Measurements from ENCODE around the gene SRD5A1. TPM values are rescaled to one million over a fixed set of nuclear protein-coding genes. Genes with fewer than 3 reads are reported as not detected.

The SRD5A1 gene
- total RNA-seq, 1 donor from 2014 or later = 3.2 TPM

GRCh38 chr5:6674421-6674820 lies 41.2 kb downstream of the SRD5A1 start:
- intact Hi-C loops (cut with DNase I) = no loop called here
- no peak for DNase-seq (ENCODE audit: missing footprints)
- ATAC-seq = no peak

- intact Hi-C loops (cut with DNase I) = no loop called here
- ATAC-seq (no peak), DNase-seq (ENCODE audit: missing footprints) (no peak)
Measured at GRCh38 chr5:6674886-6675285, 41.6 kb downstream of the SRD5A1 start.

- intact Hi-C loops (cut with DNase I) = no loop called here
Measured at GRCh38 chr5:6675784-6676491, 42.7 kb downstream of the SRD5A1 start.

GRCh38 chr5:6676702-6677101 lies 43.5 kb downstream of the SRD5A1 start:
- DNase-seq (ENCODE audit: missing footprints) = no peak
- intact Hi-C loops (cut with DNase I) = no loop called here

More at GRCh38 chr5:6675784-6676491, 42.7 kb downstream of the SRD5A1 start:
- no peak for DNase-seq (ENCODE audit: missing footprints)
- no peak for ATAC-seq

GRCh38 chr5:6678385-6678784 lies 45.1 kb downstream of the SRD5A1 start:
- intact Hi-C loops (cut with DNase I) = no loop called here
- DNase-seq (ENCODE audit: missing footprints) = no peak

More at GRCh38 chr5:6676702-6677101, 43.5 kb downstream of the SRD5A1 start:
- no peak for ATAC-seq

GRCh38 chr5:6680922-6681321 lies 47.7 kb downstream of the SRD5A1 start:
- DNase-seq (ENCODE audit: missing footprints) = no peak
- intact Hi-C loops (cut with DNase I) = no loop called here
- ATAC-seq = no peak

More at GRCh38 chr5:6678385-6678784, 45.1 kb downstream of the SRD5A1 start:
- no peak for ATAC-seq

GRCh38 chr5:6681682-6682081 lies 48.4 kb downstream of the SRD5A1 start:
- ATAC-seq = no peak
- no peak for DNase-seq (ENCODE audit: missing footprints)
- intact Hi-C loops (cut with DNase I) = no loop called here

GRCh38 chr5:6682239-6682638 lies 49.0 kb downstream of the SRD5A1 start:
- DNase-seq (ENCODE audit: missing footprints) (no peak), ATAC-seq (no peak)
- intact Hi-C loops (cut with DNase I) = no loop called here

- DNase-seq (ENCODE audit: missing footprints) = no peak
- intact Hi-C loops (cut with DNase I) = no loop called here
- no peak for ATAC-seq
Measured at GRCh38 chr5:6683241-6683640, 50.0 kb downstream of the SRD5A1 start.

- no peak for ATAC-seq
- intact Hi-C loops (cut with DNase I) = no loop called here
Measured at GRCh38 chr5:6684075-6684474, 50.8 kb downstream of the SRD5A1 start.

GRCh38 chr5:6686501-6686900 lies 53.3 kb downstream of the SRD5A1 start:
- intact Hi-C loops (cut with DNase I) = no loop called here
- ATAC-seq = no peak
- no peak for DNase-seq (ENCODE audit: missing footprints)

More at GRCh38 chr5:6684075-6684474, 50.8 kb downstream of the SRD5A1 start:
- no peak for DNase-seq (ENCODE audit: missing footprints)

GRCh38 chr5:6686915-6687409 lies 53.7 kb downstream of the SRD5A1 start:
- intact Hi-C loops (cut with DNase I) = no loop called here
- ATAC-seq = no peak
- no peak for DNase-seq (ENCODE audit: missing footprints)

GRCh38 chr5:6687505-6687904 lies 54.3 kb downstream of the SRD5A1 start:
- no peak for DNase-seq (ENCODE audit: missing footprints)
- ATAC-seq = no peak
- intact Hi-C loops (cut with DNase I) = no loop called here

GRCh38 chr5:6692906-6693305 lies 59.7 kb downstream of the SRD5A1 start:
- ATAC-seq = no peak
- intact Hi-C loops (cut with DNase I) = no loop called here

GRCh38 chr5:6698696-6699095 lies 65.5 kb downstream of the SRD5A1 start:
- DNase-seq (ENCODE audit: missing footprints) (no peak), ATAC-seq (no peak)
- intact Hi-C loops (cut with DNase I) = no loop called here

More at GRCh38 chr5:6692906-6693305, 59.7 kb downstream of the SRD5A1 start:
- no peak for DNase-seq (ENCODE audit: missing footprints)

- intact Hi-C loops (cut with DNase I) = no loop called here
- DNase-seq (ENCODE audit: missing footprints) (no peak), ATAC-seq (no peak)
Measured at GRCh38 chr5:6699357-6699756, 66.1 kb downstream of the SRD5A1 start.

GRCh38 chr5:6700074-6700684 lies 66.9 kb downstream of the SRD5A1 start:
- DNase-seq (ENCODE audit: missing footprints) (no peak), ATAC-seq (no peak)
- intact Hi-C loops (cut with DNase I) = no loop called here

GRCh38 chr5:6700685-6701355 lies 67.6 kb downstream of the SRD5A1 start:
- intact Hi-C loops (cut with DNase I) = no loop called here
- DNase-seq (ENCODE audit: missing footprints) = no peak
- no peak for ATAC-seq

GRCh38 chr5:6701491-6701890 lies 68.3 kb downstream of the SRD5A1 start:
- ATAC-seq = no peak
- no peak for DNase-seq (ENCODE audit: missing footprints)
- intact Hi-C loops (cut with DNase I) = no loop called here

- intact Hi-C loops (cut with DNase I) = no loop called here
- ATAC-seq (no peak), DNase-seq (ENCODE audit: missing footprints) (no peak)
Measured at GRCh38 chr5:6702633-6703032, 69.4 kb downstream of the SRD5A1 start.
